K562 (cell line): ENCODE measurements around the gene MACROH2A2. TPM values are rescaled to one million over a fixed set of nuclear protein-coding genes. Genes with fewer than 3 reads are reported as not detected.

Experiments
- ATAC-seq: fragments of 200-7000 bp; cut with Tn5 transposase; 3 replicates; pipeline ENCODE4 v1.9.1; 2020; ENCODE audit warnings: moderate library complexity
- BruUV-seq: library from RNA; stranded (reverse); fragments of 400-500 nt; replicated peaks from 2 replicates; lab custom pipeline; 2021; lab: Mats Ljungman, UMichigan
- CTCF ChIA-PET: fragments of 300-600 bp; formaldehyde crosslinking; extraction: SDS; loops from one replicate; lab custom pipeline; 2021; ENCODE audit warnings: low intra/inter-chr PET ratio; lab: Yijun Ruan, JAX
- POLR2A ChIA-PET: fragments of 300-600, 350-650 bp; sonication (Branson Sonifier 250); formaldehyde crosslinking; extraction: SDS; loops from one replicate; lab custom pipeline; 2021; ENCODE audit warnings: antibody characterized with exemption, inconsistent platforms; lab: Yijun Ruan, JAX
- DNase-seq, 4 experiments: peaks; one replicate each; pipeline versions ENCODE4 v3.0.0 to v3.0.0-alpha.2; 2011 to 2018; ENCODE audit warnings: low spot score in 3 of 4, mixed read lengths in 3 of 4; ENCODE audit errors: extremely low read depth in 1 of 4
- FAIRE-seq: peaks from 2 replicates; lab custom pipeline; 2011; peaks lifted over from hg19 to GRCh38; lab: Jason Lieb, UNC
- H2AFZ ChIP-seq: 2 replicates; pipeline ENCODE4 v1.6.0; 2011; ENCODE audit warnings: low read depth, low read length, control low read depth, inconsistent platforms
- H3K27ac ChIP-seq: fragments of 200-600 bp; 3 replicates; pipeline ENCODE4 v1.8.0; 2011; ENCODE audit warnings: low read depth, mild to moderate bottlenecking, control low read depth, inconsistent platforms, low read length, moderate library complexity, mixed read lengths; ENCODE audit errors: extremely low read depth
- H3K27me3 ChIP-seq, 2 experiments: fragments of 300-600 bp in 1 of 2; 2 replicates in 1 of 2; 3 replicates in 1 of 2; pipeline versions ENCODE4 v1.6.0 to v1.8.0; 2011; ENCODE audit warnings: inconsistent platforms in 2 of 2, low read length in 2 of 2, mild to moderate bottlenecking in 1 of 2, mixed read lengths in 1 of 2, moderate library complexity in 1 of 2; ENCODE audit not compliant: control insufficient read depth in 2 of 2, insufficient read depth in 2 of 2
- H3K36me3 ChIP-seq: fragments of 300-600 bp; 3 replicates; pipeline ENCODE4 v1.8.0; 2011; ENCODE audit warnings: mild to moderate bottlenecking, low read length, inconsistent platforms; ENCODE audit not compliant: control insufficient read depth, insufficient read depth
- H3K4me1 ChIP-seq, 2 experiments: fragments of 200-600 bp in 1 of 2; replicated peaks in 1 of 2; 2 replicates in 1 of 2; 3 replicates in 1 of 2; pipeline versions ENCODE4 v1.5.1 to v1.8.0; 2011; ENCODE audit warnings: inconsistent platforms in 2 of 2, low read length in 2 of 2, mild to moderate bottlenecking in 1 of 2, mixed read lengths in 1 of 2, moderate library complexity in 1 of 2; ENCODE audit not compliant: control insufficient read depth in 2 of 2, insufficient read depth in 2 of 2
- H3K4me2 ChIP-seq: 2 replicates; pipeline ENCODE4 v1.6.1; 2011; ENCODE audit warnings: low read length, control low read depth, inconsistent platforms, mixed read lengths; ENCODE audit not compliant: insufficient read depth
- H3K4me3 ChIP-seq: fragments of 200-600 bp; sonication (generic), shearing (Covaris generic); 2 replicates; pipeline ENCODE4 v1.5.1; 2016; ENCODE audit warnings: control low read depth, inconsistent platforms
- H3K79me2 ChIP-seq: fragments of 200-600 bp; 3 replicates; pipeline ENCODE4 v1.8.0; 2011; ENCODE audit warnings: low read length, inconsistent platforms; ENCODE audit not compliant: control insufficient read depth, insufficient read depth
- H3K9ac ChIP-seq, 2 experiments: 2 replicates each; pipeline versions ENCODE4 v1.6.0 to v1.6.1; 2011; ENCODE audit warnings: low read depth in 2 of 2, low read length in 2 of 2, control low read depth in 1 of 2, inconsistent platforms in 1 of 2, mild to moderate bottlenecking in 1 of 2, mixed read lengths in 1 of 2; ENCODE audit not compliant: insufficient read depth in 1 of 2
- H3K9me1 ChIP-seq: one replicate; pipeline ENCODE4 v1.6.0; 2011; ENCODE audit warnings: inconsistent platforms, mild to moderate bottlenecking, low read length, moderate library complexity; ENCODE audit not compliant: control insufficient read depth, insufficient read depth
- H3K9me3 ChIP-seq: replicated peaks from 2 replicates; pipeline ENCODE4 v1.5.1; 2011; ENCODE audit warnings: low read depth, low read length, inconsistent platforms; ENCODE audit not compliant: control insufficient read depth, insufficient read depth
- H4K20me1 ChIP-seq: replicated peaks from 2 replicates; pipeline ENCODE4 v1.6.1; 2011; ENCODE audit warnings: low read length, inconsistent platforms, mixed read lengths; ENCODE audit not compliant: control insufficient read depth, insufficient read depth
- ADNP ChIP-seq: fragments of 200-800 bp; sonication (Bioruptor generic); IDR thresholded peaks from 2 replicates; pipeline ENCODE4 v1.6.1; 2016; ENCODE audit warnings: missing genetic modification characterization, missing compliant biosample characterization
- BCOR ChIP-seq: fragments of 450-650 bp; IDR thresholded peaks from 2 replicates; pipeline ENCODE4 v1.6.1; 2016
- CBX1 ChIP-seq: sonication (generic); IDR thresholded peaks from 2 replicates; pipeline ENCODE4 v1.6.1; 2016; ENCODE audit warnings: antibody characterized with exemption, low read depth, mild to moderate bottlenecking
- HDAC2 ChIP-seq: fragments of 450-650 bp; IDR thresholded peaks from 2 replicates; pipeline ENCODE4 v1.6.1; 2016; ENCODE audit warnings: mild to moderate bottlenecking
- KDM1A ChIP-seq, 2 experiments: fragments of 450-650 bp; IDR thresholded peaks; 2 replicates each; pipeline ENCODE4 v1.6.1; 2016; ENCODE audit warnings: mild to moderate bottlenecking in 2 of 2
- KDM5B ChIP-seq: fragments of 200-600 bp; sonication (generic); IDR thresholded peaks from 2 replicates; pipeline ENCODE4 v1.6.1; 2012; ENCODE audit warnings: low read depth, mild to moderate bottlenecking, moderate library complexity, low read length, control low read depth, inconsistent platforms; ENCODE audit not compliant: insufficient replicate concordance
- POLR2G ChIP-seq: fragments of 200-400 bp; formaldehyde crosslinking; IDR thresholded peaks from 2 replicates; pipeline ENCODE4 v1.6.1; 2017; ENCODE audit warnings: low read depth, mild to moderate bottlenecking, antibody characterized with exemption, low read length, moderate library complexity
- RBM25 ChIP-seq: fragments of 200-400 bp; formaldehyde crosslinking; IDR thresholded peaks from 2 replicates; pipeline ENCODE4 v1.6.1; 2018; ENCODE audit warnings: low read length, low read depth, moderate library complexity; ENCODE audit not compliant: severe bottlenecking
- RCOR1 ChIP-seq, 2 experiments: IDR thresholded peaks; 2 replicates each; pipeline ENCODE4 v1.6.1; 2012; ENCODE audit warnings: low read depth in 2 of 2, low read length in 2 of 2, borderline replicate concordance in 1 of 2, improper control_type of control experiment in 1 of 2
- SETDB1 ChIP-seq: IDR thresholded peaks from one replicate; pipeline ENCODE4 v1.6.1; 2012; ENCODE audit warnings: low read length, control low read depth, inconsistent platforms
- SNIP1 ChIP-seq: fragments of 450-650 bp; IDR thresholded peaks from 2 replicates; pipeline ENCODE4 v1.7.1; 2017; ENCODE audit warnings: low read depth, mild to moderate bottlenecking
- WGBS: fragments of 100-300 bp; shearing (Covaris generic); methylation state at CpG from one replicate; pipeline ENCODE4 v1.1.6; 2016; ENCODE audit warnings: low coverage, mixed read lengths; ENCODE audit not compliant: insufficient coverage; ENCODE audit errors: missing lambda C conversion rate; 5-methylcytosine and 5-hydroxymethylcytosine counted together
- in situ Hi-C: fragments of 300-500 bp; cut with MboI; formaldehyde crosslinking; loops from 4 replicates; pipeline ENCODE4 v1.15.0; 2018; ENCODE audit warnings: inconsistent platforms, mixed read lengths
- intact Hi-C: fragments of 100-400 bp; cut with micrococcal nuclease; formaldehyde crosslinking; loops from 2 replicates; pipeline ENCODE4 v1.14.2; 2022
- polyA plus RNA-seq, 8 experiments: library from polyadenylated mRNA; depleted of rRNA in 4 of 8; stranded (reverse) in 5 of 8; unstranded in 3 of 8; fragments of >200 nt; fragmentation: Nextera tagmentation in 2 of 8; fragmentation: Illumina TruSeq in 1 of 8; extraction: Ambion mirVana in 2 of 8; extraction: Trizol in 1 of 8; gene quantifications; 2 replicates each; pipeline versions ENCODE4 v1.2.1 to v1.2.3, GENCODE V29; 2011 to 2014; ENCODE audit warnings: inconsistent platforms in 1 of 8, missing spikeins in 1 of 8
- total RNA-seq, 7 experiments: library from RNA; depleted of rRNA in 6 of 7; stranded (reverse); fragments of >200 nt in 6 of 7; fragmentation: Illumina TruSeq in 2 of 7; extraction: Trizol in 2 of 7; gene quantifications; 2 replicates each; pipeline versions ENCODE4 v1.2.1 to v1.2.3, GENCODE V29; 2011 to 2021; ENCODE audit warnings: low replicate concordance in 1 of 7

MACROH2A2 gene
- total and polyA plus RNA-seq, 9 of the 15 experiments (the other 6 are each of a cell fraction or from before 2014, with no cell fraction given): 0.07 TPM; not detected in 8

GRCh38 chr10:70126700-70127395 is 74.2 kb downstream of the MACROH2A2 start:
- peak; percentile 58 to 65 for TF ChIP-seq KDM1A (IDR thresholded peaks at IDR 0.05)
- TF ChIP-seq SNIP1: no peak
- no peak for TF ChIP-seq SETDB1
- TF ChIP-seq KDM5B: no peak
- 0 out of 2 replicates have a peak, but pooled peaks have one; percentile 33 for TF ChIP-seq CBX1
- peak; percentile 90 for TF ChIP-seq BCOR
- 0 out of 4 replicates have a peak, but pooled peaks of 1 of the 2 experiments have one; percentile 39 for TF ChIP-seq RCOR1 (IDR thresholded peaks at IDR 0.05; ENCODE audit: borderline replicate concordance in 1 of 2, low read depth in 2 of 2, low read length in 2 of 2)
- 0 out of 2 replicates have a peak, but pooled peaks have one; percentile 30 for TF ChIP-seq POLR2G
- TF ChIP-seq ADNP (tag): peak; percentile 56; the same call in 1 of the 2 replicates
- TF ChIP-seq RBM25: peak; percentile 87
- 0 out of 2 replicates have a peak, but pooled peaks have one; percentile 27 for TF ChIP-seq HDAC2
- Histone ChIP-seq H3K4me3 (no peak overlapping the region), H3K36me3 (peaks cover 2% of the 10 kb centered on the region; the same call in 2 of the 3 replicates), H4K20me1 (no peaks in the 10 kb centered on the region; the same call in 1 of the 2 replicates), H3K79me2 (peaks cover 11% of the 10 kb centered on the region), H3K9me3 (no peaks in the 10 kb centered on the region), H3K4me2 (no peak overlapping the region), H3K9ac (peak overlapping the region in 1 of 2 experiments; percentile 38; a peak in 1 of 4 replicates), H3K4me1 (peaks cover 5 to 20% of the 10 kb centered on the region in 2 experiments; a peak in 4 of 5 replicates), H2AFZ (no peak overlapping the region), H3K9me1 (no peaks in the 10 kb centered on the region), H3K27ac (no peak overlapping the region), H3K27me3 (no peaks in the 10 kb centered on the region)
- ChIA-PET CTCF (no interaction called here), POLR2A (interaction anchor here (0.6 to 1.1 kb wide), 2 partner anchors 9 to 44 kb away, joined by 3 to 4 read pairs; partner anchors contain the start of gene SAR1A)
- FAIRE-seq (no peak), DNase-seq (no peak), ATAC-seq (no peak)
- BruUV-seq: no TSS peak
- intact Hi-C loops (no loop called here), in situ Hi-C loops (no loop called here)
- WGBS: 79% methylated on average over 15 of the region's 15 CpGs
